Neural progenitor cell (in vitro differentiated cells): ENCODE data around the gene ATR. TPM values are rescaled to one million over a fixed set of nuclear protein-coding genes. Genes with fewer than 3 reads are reported as not detected.

Source experiments
- DNase-seq: peaks from one replicate; pipeline ENCODE4 v3.0.0-alpha.2; 2016; ENCODE audit warnings: low spot score
- H2AFZ ChIP-seq: fragments of 200-600 bp; sonication (generic); replicated peaks from 2 replicates; pipeline ENCODE4 v1.6.1; 2016; ENCODE audit warnings: antibody characterized with exemption
- H3F3A ChIP-seq: fragments of 200-600 bp; sonication (generic); 2 replicates; pipeline ENCODE4 v1.6.1; 2016; ENCODE audit warnings: antibody characterized with exemption, low read depth
- H3K27ac ChIP-seq: fragments of 200-600 bp; sonication (generic); 2 replicates; pipeline ENCODE4 v1.5.1; 2016; ENCODE audit warnings: mild to moderate bottlenecking
- H3K27me3 ChIP-seq: fragments of 200-600 bp; sonication (generic); 2 replicates; pipeline ENCODE4 v1.6.1; 2016; ENCODE audit warnings: mild to moderate bottlenecking, moderate library complexity
- H3K36me3 ChIP-seq: fragments of 200-600 bp; sonication (generic); 2 replicates; pipeline ENCODE4 v1.5.1; 2016
- H3K4me1 ChIP-seq: fragments of 200-600 bp; sonication (generic); 2 replicates; pipeline ENCODE4 v1.6.1; 2016; ENCODE audit warnings: mixed run types
- H3K4me2 ChIP-seq: fragments of 200-600 bp; sonication (generic); 2 replicates; pipeline ENCODE4 v1.6.1; 2016
- H3K4me3 ChIP-seq: fragments of 200-600 bp; sonication (generic); 2 replicates; pipeline ENCODE4 v1.5.1; 2016
- H3K79me2 ChIP-seq: fragments of 200-600 bp; sonication (generic); 2 replicates; pipeline ENCODE4 v1.6.1; 2016; ENCODE audit warnings: low read depth
- H3K9ac ChIP-seq: fragments of 200-600 bp; sonication (generic); 2 replicates; pipeline ENCODE4 v1.6.1; 2016
- H3K9me3 ChIP-seq: fragments of 200-600 bp; sonication (generic); 2 replicates; pipeline ENCODE4 v1.5.1; 2016; ENCODE audit warnings: low read depth
- H4K20me1 ChIP-seq: fragments of 200-600 bp; sonication (generic); 2 replicates; pipeline ENCODE4 v1.6.1; 2016; ENCODE audit warnings: low read depth
- H3K27ac Mint-ChIP-seq: 3 replicates; pipeline ENCODE4 v1.8.0; 2021; ENCODE audit warnings: mixed read lengths
- H3K27me3 Mint-ChIP-seq: 2 replicates; pipeline ENCODE4 v1.8.0; 2022; ENCODE audit warnings: low read depth, mild to moderate bottlenecking, inconsistent platforms, moderate library complexity, mixed read lengths; ENCODE audit not compliant: insufficient read depth
- H3K36me3 Mint-ChIP-seq: 3 replicates; pipeline ENCODE4 v1.8.0; 2021; ENCODE audit warnings: mixed read lengths
- H3K4me1 Mint-ChIP-seq: 3 replicates; pipeline ENCODE4 v1.8.0; 2021; ENCODE audit warnings: mixed read lengths
- H3K4me3 Mint-ChIP-seq: 3 replicates; pipeline ENCODE4 v1.8.0; 2021; ENCODE audit warnings: mild to moderate bottlenecking, moderate library complexity, mixed read lengths
- H3K9me3 Mint-ChIP-seq: 3 replicates; pipeline ENCODE4 v1.8.0; 2020; ENCODE audit warnings: mixed read lengths
- EZH2 ChIP-seq: fragments of 200-600 bp; sonication (generic); IDR thresholded peaks from 2 replicates; pipeline ENCODE4 v1.6.1; 2017; ENCODE audit warnings: antibody characterized with exemption, mild to moderate bottlenecking, moderate library complexity
- EZH2phosphoT487 ChIP-seq: fragments of 200-600 bp; sonication (generic); IDR thresholded peaks from 2 replicates; pipeline ENCODE4 v1.6.1; 2017; ENCODE audit warnings: antibody characterized with exemption
- total RNA-seq: library from RNA; depleted of rRNA; stranded (reverse); fragments of >200 nt; gene quantifications from 2 replicates; pipeline ENCODE4 v1.2.3, GENCODE V29; 2015; ENCODE audit warnings: low replicate concordance
- TF ChIP-seq, protein P1 (sequence below): fragments of 200-600 bp; sonication (generic); IDR thresholded peaks from 2 replicates; pipeline ENCODE4 v1.5.1; 2017; ENCODE audit warnings: antibody characterized with exemption, mild to moderate bottlenecking

Gene ATR
- total RNA-seq, 1 donor from 2014 or later: 48.4 TPM

DNA sequence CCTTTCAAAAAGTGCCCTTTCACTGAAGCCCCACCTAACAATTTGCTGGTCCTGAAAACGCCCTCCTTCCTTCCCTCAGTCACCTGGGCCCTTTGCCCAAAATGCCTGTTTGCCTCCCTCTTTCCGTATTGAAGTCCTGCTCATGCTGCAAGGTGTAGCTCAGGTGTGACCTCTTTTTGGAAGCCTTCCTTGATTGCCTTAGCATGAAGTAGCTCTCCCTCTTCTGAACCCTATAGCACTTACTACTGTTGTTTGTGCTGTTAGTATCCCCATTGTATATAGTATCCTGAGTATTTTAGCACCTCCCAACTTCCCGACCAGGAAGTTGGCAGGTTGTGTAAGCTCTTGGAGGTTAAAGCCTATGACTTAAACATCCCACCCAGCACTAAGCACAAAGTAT is 19.4 kb upstream of the ATR start:
- peak overlapping the region; percentile 96 for H3K4me2 ChIP-seq
- TF ChIP-seq, protein P1, sequence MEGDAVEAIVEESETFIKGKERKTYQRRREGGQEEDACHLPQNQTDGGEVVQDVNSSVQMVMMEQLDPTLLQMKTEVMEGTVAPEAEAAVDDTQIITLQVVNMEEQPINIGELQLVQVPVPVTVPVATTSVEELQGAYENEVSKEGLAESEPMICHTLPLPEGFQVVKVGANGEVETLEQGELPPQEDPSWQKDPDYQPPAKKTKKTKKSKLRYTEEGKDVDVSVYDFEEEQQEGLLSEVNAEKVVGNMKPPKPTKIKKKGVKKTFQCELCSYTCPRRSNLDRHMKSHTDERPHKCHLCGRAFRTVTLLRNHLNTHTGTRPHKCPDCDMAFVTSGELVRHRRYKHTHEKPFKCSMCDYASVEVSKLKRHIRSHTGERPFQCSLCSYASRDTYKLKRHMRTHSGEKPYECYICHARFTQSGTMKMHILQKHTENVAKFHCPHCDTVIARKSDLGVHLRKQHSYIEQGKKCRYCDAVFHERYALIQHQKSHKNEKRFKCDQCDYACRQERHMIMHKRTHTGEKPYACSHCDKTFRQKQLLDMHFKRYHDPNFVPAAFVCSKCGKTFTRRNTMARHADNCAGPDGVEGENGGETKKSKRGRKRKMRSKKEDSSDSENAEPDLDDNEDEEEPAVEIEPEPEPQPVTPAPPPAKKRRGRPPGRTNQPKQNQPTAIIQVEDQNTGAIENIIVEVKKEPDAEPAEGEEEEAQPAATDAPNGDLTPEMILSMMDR: no peak
- TF ChIP-seq EZH2phosphoT487 (no peak), EZH2 (no peak)
- H3K4me1 ChIP-seq: peaks cover 5% of the 10 kb centered on the region
- no peaks in the 10 kb centered on the region for H3F3A ChIP-seq
- no peak overlapping the region for H2AFZ ChIP-seq
- no peaks in the 10 kb centered on the region for H3K36me3 ChIP-seq
- no peak overlapping the region for H3K4me3 ChIP-seq
- H3K9ac ChIP-seq: no peak overlapping the region
- Mint-ChIP-seq H3K27me3 (peaks cover 4% of the 10 kb centered on the region), H3K36me3 (peaks cover 3% of the 10 kb centered on the region), H3K27ac (no peak overlapping the region), H3K9me3 (no peaks in the 10 kb centered on the region), H3K4me1 (peaks cover 18% of the 10 kb centered on the region), H3K4me3 (peak overlapping the region; percentile 52)
- no peaks in the 10 kb centered on the region for H3K9me3 ChIP-seq
- no peak overlapping the region for H3K27ac ChIP-seq
- no peaks in the 10 kb centered on the region for H3K79me2 ChIP-seq
- peaks cover 16% of the 10 kb centered on the region for H3K27me3 ChIP-seq
- no peaks in the 10 kb centered on the region for H4K20me1 ChIP-seq
- no peak for DNase-seq

DNA sequence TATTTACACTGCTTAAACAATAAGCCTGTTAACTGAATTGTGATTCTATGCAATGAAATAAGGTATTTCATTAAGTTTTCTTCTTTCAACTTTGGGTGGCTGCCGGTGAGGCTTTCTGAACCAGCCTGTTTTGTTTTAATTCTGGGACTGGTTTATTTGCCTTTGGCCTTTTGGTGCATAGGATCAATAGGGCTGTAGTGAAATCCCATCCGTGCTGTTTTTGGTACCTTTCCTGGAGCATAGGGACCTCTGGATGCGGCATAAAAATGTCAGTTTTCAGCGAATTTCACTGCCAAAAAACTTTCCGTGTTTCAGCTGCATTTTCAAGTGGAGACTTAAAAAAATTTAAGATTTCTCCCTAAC is 18.2 kb upstream of the ATR start:
- Mint-ChIP-seq H3K27me3 (peaks cover 4% of the 10 kb centered on the region), H3K9me3 (no peaks in the 10 kb centered on the region), H3K27ac (no peak overlapping the region), H3K36me3 (peaks cover 1% of the 10 kb centered on the region), H3K4me1 (peaks cover 18% of the 10 kb centered on the region), H3K4me3 (peak overlapping the region; percentile 97)
- Histone ChIP-seq H2AFZ (peak overlapping the region; percentile 100), H3K4me1 (peaks cover 5% of the 10 kb centered on the region), H3K27me3 (peaks cover 16% of the 10 kb centered on the region), H3K36me3 (no peaks in the 10 kb centered on the region), H3K27ac (no peak overlapping the region), H3K4me3 (peak overlapping the region; percentile 75), H3K9me3 (no peaks in the 10 kb centered on the region), H3K4me2 (peak overlapping the region; percentile 96), H3K9ac (no peak overlapping the region), H3F3A (no peaks in the 10 kb centered on the region), H4K20me1 (no peaks in the 10 kb centered on the region), H3K79me2 (no peaks in the 10 kb centered on the region)
- no peak for DNase-seq
- TF ChIP-seq EZH2phosphoT487 (no peak), EZH2 (no peak)
- TF ChIP-seq, protein P1: no peak

DNA sequence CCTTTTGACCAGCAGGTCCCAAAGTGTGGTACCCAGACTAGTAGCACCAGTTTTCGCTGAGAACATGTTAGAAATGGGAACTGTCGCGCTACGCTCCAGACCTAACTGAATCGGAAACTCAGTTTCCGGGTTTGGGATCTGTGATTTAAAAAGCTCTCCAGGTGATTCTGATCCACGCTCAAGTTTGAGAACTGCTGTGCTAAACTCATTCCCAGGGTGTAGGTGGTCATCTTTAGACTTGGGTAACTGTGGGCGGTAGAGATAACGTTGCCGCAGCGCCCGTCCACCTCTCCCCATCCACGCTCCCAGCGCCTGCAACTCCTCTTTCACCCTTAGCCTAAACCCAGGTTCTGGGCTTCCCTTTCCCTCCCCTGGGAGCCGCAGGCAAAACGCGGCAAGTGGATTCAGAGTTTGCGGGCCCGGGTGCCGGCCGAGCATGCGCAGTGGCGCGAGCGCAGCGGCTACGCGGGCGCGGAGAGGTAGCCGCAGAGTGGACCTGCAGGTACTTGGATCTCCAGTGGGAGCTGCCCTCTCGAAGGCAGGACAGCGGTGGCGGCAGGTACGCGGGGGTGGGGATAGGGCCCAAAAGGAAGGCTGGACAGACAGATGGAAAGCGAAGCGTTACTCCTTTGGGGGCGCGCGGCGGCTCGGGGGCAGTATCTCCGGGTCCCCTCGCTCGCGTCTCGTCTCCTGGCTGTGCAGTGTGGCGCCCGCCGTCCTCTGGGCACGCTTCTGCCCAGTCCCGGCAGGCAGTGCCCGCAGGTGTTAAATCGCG is 17.6 kb upstream of the ATR start, which contains the start of gene PLS1:
TSS of gene PLS1 (plus strand) at position 443 of the 775 bp plus-strand sequence. CDS start 67,845 bp downstream, outside the sequence.
- no peaks in the 10 kb centered on the region for H3K9me3 Mint-ChIP-seq
- Histone ChIP-seq H3K79me2 (no peaks in the 10 kb centered on the region), H3K36me3 (no peaks in the 10 kb centered on the region), H3K27me3 (peaks cover 16% of the 10 kb centered on the region), H2AFZ (peak within 1 kb of the TSS; percentile 100), H3K27ac (no peak within 1 kb of the TSS), H3F3A (no peaks in the 10 kb centered on the region), H4K20me1 (no peaks in the 10 kb centered on the region), H3K4me3 (peak within 1 kb of the TSS; percentile 75), H3K9me3 (no peaks in the 10 kb centered on the region), H3K4me1 (peaks cover 5% of the 10 kb centered on the region), H3K4me2 (peak within 1 kb of the TSS; percentile 96), H3K9ac (peak within 1 kb of the TSS; percentile 54)
- DNase-seq: peak; percentile 94
- H3K27me3 Mint-ChIP-seq: peaks cover 7% of the 10 kb centered on the region
- H3K36me3 Mint-ChIP-seq: peaks cover 1% of the 10 kb centered on the region
- H3K27ac Mint-ChIP-seq: peak within 1 kb of the TSS; percentile 92
- TF ChIP-seq, protein P1: peak; percentile 4
- TF ChIP-seq EZH2phosphoT487: no peak
- H3K4me1 Mint-ChIP-seq: peaks cover 18% of the 10 kb centered on the region
- peak within 1 kb of the TSS; percentile 97 for H3K4me3 Mint-ChIP-seq
